ENCODE results near the gene HSD17B3. TPM values are rescaled to one million over a fixed set of nuclear protein-coding genes. Genes with fewer than 3 reads are reported as not detected.

Gene HSD17B3
- polyA plus RNA-seq, 1 of the 3 experiments (the other 2 are of a cell fraction), result 0.51 TPM

- no peak overlapping the region for H3K4me3 ChIP-seq (ENCODE audit: low read depth in 2 of 2, low read length in 1 of 2)
- no peaks in the 10 kb centered on the region for H3K79me2 ChIP-seq (ENCODE audit: insufficient read depth)
- H3K9ac ChIP-seq, result no peak overlapping the region
- H2AFZ ChIP-seq (ENCODE audit: low read depth), result no peak overlapping the region
- ChIA-PET CTCF (no interaction called here), POLR2A (interaction anchor here (0.6 kb wide), 1 partner anchor 632 kb away, joined by 3 read pairs; no protein-coding TSS in a partner anchor)
- no peaks in the 10 kb centered on the region for H3K9me2 ChIP-seq
- no peaks in the 10 kb centered on the region for H3K36me3 ChIP-seq (replicated peaks in 1 of 2; ENCODE audit: control insufficient read depth in 1 of 2, insufficient read depth in 2 of 2, low read length in 1 of 2)
- no peaks in the 10 kb centered on the region for H4K20me1 ChIP-seq (ENCODE audit: insufficient read depth)
- DNase-seq, result no peak
- H3K27me3 ChIP-seq (ENCODE audit: insufficient read depth), result no peaks in the 10 kb centered on the region
- 67% methylated on average over 9 of the region's 9 CpGs for WGBS (ENCODE audit: low lambda C conversion rate)
- no peaks in the 10 kb centered on the region for H3F3A ChIP-seq (replicated peaks; ENCODE audit: insufficient read depth)
- no peaks in the 10 kb centered on the region for H3K9me3 ChIP-seq
- TF ChIP-seq CTCF (IDR thresholded peaks at IDR 0.05) (no peak), ZBTB33 (IDR thresholded peaks at IDR 0.05; ENCODE audit: borderline replicate concordance, low read depth) (no peak), IRF3 (IDR thresholded peaks at IDR 0.05; ENCODE audit: low read depth, low read length) (no peak), RCOR1 (IDR thresholded peaks at IDR 0.05; ENCODE audit: low read length) (no peak), SIN3A (IDR thresholded peaks at IDR 0.05; ENCODE audit: borderline replicate concordance, low read depth, low read length) (no peak), FOXM1 (IDR thresholded peaks at IDR 0.05; ENCODE audit: low read depth) (no peak), EP300 (IDR thresholded peaks at IDR 0.05; ENCODE audit: borderline replicate concordance in 1 of 2, low read depth in 1 of 2, low read length in 1 of 2) (no peak), GABPA (IDR thresholded peaks at IDR 0.05; ENCODE audit: low read depth) (no peak), GATA2 (CRISPR knock-in tag; IDR thresholded peaks at IDR 0.05) (no peak), TCF12 (IDR thresholded peaks at IDR 0.05) (no peak), MAX (IDR thresholded peaks at IDR 0.05; ENCODE audit: low read depth) (no peak), NRF1 (IDR thresholded peaks at IDR 0.05; ENCODE audit: low read depth, low read length) (no peak), MXI1 (IDR thresholded peaks at IDR 0.05; ENCODE audit: low read depth, low read length) (no peak), MEF2A (IDR thresholded peaks at IDR 0.05; ENCODE audit: borderline replicate concordance, low read depth) (no peak), RFX5 (IDR thresholded peaks at IDR 0.05; ENCODE audit: low read length) (no peak), TEAD4 (IDR thresholded peaks at IDR 0.05; ENCODE audit: borderline replicate concordance, insufficient read depth) (no peak), RXRA (IDR thresholded peaks at IDR 0.05; ENCODE audit: borderline replicate concordance, low read depth) (no peak)
- H3K27ac ChIP-seq (ENCODE audit: low read depth in 2 of 2, low read length in 1 of 2), result no peak overlapping the region
- no peaks in the 10 kb centered on the region; a peak in 1 of 4 replicates for H3K4me1 ChIP-seq (ENCODE audit: control insufficient read depth in 1 of 2, insufficient read depth in 2 of 2, low read depth in 1 of 2, low read length in 1 of 2)
- H3K4me2 ChIP-seq, result no peak overlapping the region
These were observed 45.2 kb downstream of the HSD17B3 start for GRCh38 chr9:96256800-96257199.

Data from SK-N-SH (cell line).